ENCODE data around the gene NINJ2. TPM values are rescaled to one million over a fixed set of nuclear protein-coding genes. Genes with fewer than 3 reads are reported as not detected.

NINJ2 gene
- total RNA-seq, 1 experiment from 2014 or later: 0.24 TPM

GRCh38 chr12:678747-679712 lies 15.8 kb upstream of the NINJ2 start:
- no peaks in the 10 kb centered on the region for H3K79me1 ChIP-seq (ENCODE audit: insufficient read depth, low read depth, low read length, poor library complexity, severe bottlenecking)
- no peaks in the 10 kb centered on the region for H3K4me1 ChIP-seq (ENCODE audit: insufficient read depth, low read length)
- peaks cover 2% of the 10 kb centered on the region for H3K23me2 ChIP-seq (ENCODE audit: insufficient read length, low read depth, low read length, poor library complexity, severe bottlenecking)
- H2BK5ac ChIP-seq (ENCODE audit: insufficient read length, low read length): no peak overlapping the region
- peaks cover 0 to 7% of the 10 kb centered on the region in 2 experiments; a peak in 1 of 4 replicates for H3K4me1 Mint-ChIP-seq
- no peaks in the 10 kb centered on the region for H3K9me3 Mint-ChIP-seq
- no peak overlapping the region for H4K91ac ChIP-seq (ENCODE audit: insufficient read length, low read depth, low read length)
- H3K9me3 ChIP-seq (ENCODE audit: control insufficient read depth, low read depth, low read length): no peaks in the 10 kb centered on the region
- no peak for DNase-seq
- H3K23ac ChIP-seq (ENCODE audit: insufficient read length, low read depth, low read length): no peak overlapping the region
- no peak overlapping the region for H3K4me3 Mint-ChIP-seq
- no peaks in the 10 kb centered on the region for H3K27me3 Mint-ChIP-seq (ENCODE audit: low read depth)
- H2AFZ ChIP-seq (ENCODE audit: low read length): no peak overlapping the region
- no peak overlapping the region for H3K27ac ChIP-seq (ENCODE audit: insufficient read length, low read depth, low read length)
- H3K4ac ChIP-seq (ENCODE audit: low read depth, low read length): no peak overlapping the region
- H3K56ac ChIP-seq (ENCODE audit: insufficient read length, low read depth, low read length): no peak overlapping the region
- H2AK5ac ChIP-seq (ENCODE audit: insufficient read length, low read length): no peak overlapping the region
- no peak overlapping the region for H3K4me2 ChIP-seq (ENCODE audit: insufficient read depth, insufficient read length, low read length)
- H2BK15ac ChIP-seq (ENCODE audit: low read depth, low read length): no peak overlapping the region
- H3K36me3 Mint-ChIP-seq (ENCODE audit: insufficient read depth in 1 of 3, low read depth in 3 of 3): no peaks in the 10 kb centered on the region
- H2BK120ac ChIP-seq (ENCODE audit: low read depth, low read length, poor library complexity, severe bottlenecking): no peak overlapping the region
- H3K79me2 ChIP-seq (ENCODE audit: insufficient read depth, low read length): no peaks in the 10 kb centered on the region
- no peak overlapping the region for H3K14ac ChIP-seq (ENCODE audit: insufficient read depth, low read length)
- no peak overlapping the region for H4K8ac ChIP-seq (replicated peaks; ENCODE audit: insufficient read length, low read depth, low read length)
- no peak overlapping the region for H3K18ac ChIP-seq (ENCODE audit: insufficient read length, low read depth, low read length)
- H3K9ac ChIP-seq (ENCODE audit: extremely low read depth, insufficient read length, low read length): no peak overlapping the region
- H2BK20ac ChIP-seq (ENCODE audit: low read depth, low read length, poor library complexity, severe bottlenecking): no peak overlapping the region
- no peak for TF ChIP-seq CTCF (conservative IDR thresholded peaks at IDR 0.05)
- no peak overlapping the region; a peak in 1 of 7 replicates for H3K27ac Mint-ChIP-seq
- no peaks in the 10 kb centered on the region for H3K27me3 ChIP-seq (ENCODE audit: insufficient read depth, low read length)
- no peak overlapping the region for H4K5ac ChIP-seq (ENCODE audit: insufficient read length, low read depth, low read length)
- no peaks in the 10 kb centered on the region for H4K20me1 ChIP-seq (ENCODE audit: control insufficient read depth, insufficient read depth, insufficient read length)
- H3T11ph ChIP-seq (ENCODE audit: low read length): no peak overlapping the region
- H2BK12ac ChIP-seq (ENCODE audit: insufficient read length, low read depth, low read length): no peak overlapping the region
- WGBS (ENCODE audit: extremely low coverage, insufficient read length, low lambda C conversion rate): no CpG with 5 or more reads among the region's 17 CpGs

Measured in H9 (cell line).